Panc1 (cell line): ENCODE measurements around the gene IL13. TPM values are rescaled to one million over a fixed set of nuclear protein-coding genes. Genes with fewer than 3 reads are reported as not detected.

Experiments used
- ATAC-seq: fragments of 200-7000 bp; cut with Tn5 transposase; 2 replicates; pipeline ENCODE4 v1.9.1; 2020; ENCODE audit warnings: mild to moderate bottlenecking, moderate library complexity
- BruUV-seq: library from RNA; stranded (reverse); fragments of 400-500 nt; replicated peaks from 2 replicates; lab custom pipeline; 2021; lab: Mats Ljungman, UMichigan
- CTCF ChIA-PET: fragments of 300-600 bp; sonication (Branson Sonifier 250); formaldehyde crosslinking; loops from one replicate; lab custom pipeline; 2022; ENCODE audit warnings: antibody characterized with exemption; lab: Charles Lee
- POLR2A ChIA-PET: fragments of 300-600 bp; sonication (Branson Sonifier 250); formaldehyde crosslinking; loops from one replicate; lab custom pipeline; 2022; ENCODE audit warnings: antibody characterized with exemption; lab: Charles Lee
- DNase-seq: peaks from one replicate; pipeline ENCODE4 v3.0.0-alpha.2; 2010; ENCODE audit warnings: low read depth, low spot score
- H3K27ac ChIP-seq: 2 replicates; pipeline ENCODE4 v1.5.1; 2011; ENCODE audit warnings: mild to moderate bottlenecking, low read length, inconsistent platforms
- H3K27me3 ChIP-seq: fragments of 200-500 bp; sonication (Bioruptor generic); 2 replicates; pipeline ENCODE4 v1.6.0; 2014; ENCODE audit warnings: low read length, inconsistent platforms; ENCODE audit not compliant: control insufficient read depth, insufficient read depth
- H3K36me3 ChIP-seq: fragments of 200-500 bp; sonication (Bioruptor generic); 2 replicates; pipeline ENCODE4 v1.5.1; 2014; ENCODE audit warnings: inconsistent platforms, mild to moderate bottlenecking, low read length, moderate library complexity; ENCODE audit not compliant: control insufficient read depth, insufficient read depth
- H3K4me1 ChIP-seq: 2 replicates; pipeline ENCODE4 v1.5.1; 2011; ENCODE audit warnings: inconsistent platforms, mild to moderate bottlenecking, low read length, moderate library complexity; ENCODE audit not compliant: control insufficient read depth, insufficient read depth
- H3K4me3 ChIP-seq, 2 experiments: 2 replicates each; pipeline ENCODE4 v1.5.1; 2011 to 2012; ENCODE audit warnings: low read depth in 2 of 2, low read length in 2 of 2, mild to moderate bottlenecking in 2 of 2, inconsistent platforms in 1 of 2, moderate library complexity in 1 of 2
- H3K9me3 ChIP-seq: fragments of 200-500 bp; sonication (Bioruptor generic); 2 replicates; pipeline ENCODE4 v1.5.1; 2014; ENCODE audit warnings: low read depth, mild to moderate bottlenecking, inconsistent platforms, low read length, moderate library complexity; ENCODE audit not compliant: control insufficient read depth, insufficient read depth
- CTCF ChIP-seq: fragments of 450-650 bp; IDR thresholded peaks from 2 replicates; pipeline ENCODE4 v1.5.1; 2017; ENCODE audit warnings: mild to moderate bottlenecking
- POLR2AphosphoS5 ChIP-seq: IDR thresholded peaks from 2 replicates; pipeline ENCODE4 v1.6.1; 2012; ENCODE audit warnings: mild to moderate bottlenecking, low read depth, low read length, moderate library complexity
- REST ChIP-seq, 2 experiments: IDR thresholded peaks; 2 replicates each; pipeline ENCODE4 v1.6.1; 2011 to 2012; ENCODE audit warnings: low read depth in 2 of 2, control low read depth in 1 of 2, low read length in 1 of 2, mild to moderate bottlenecking in 1 of 2, moderate library complexity in 1 of 2; ENCODE audit not compliant: insufficient read depth in 1 of 2
- SIN3A ChIP-seq: IDR thresholded peaks from 2 replicates; pipeline ENCODE4 v1.6.1; 2012; ENCODE audit warnings: low read depth, mild to moderate bottlenecking, low read length, moderate library complexity, borderline replicate concordance; ENCODE audit not compliant: insufficient read depth
- TCF7L2 ChIP-seq: IDR thresholded peaks from 2 replicates; pipeline ENCODE4 v1.6.1; 2011; ENCODE audit warnings: mild to moderate bottlenecking, low read depth, low read length, inconsistent platforms
- in situ Hi-C: cut with HindIII; loops from 2 replicates; pipeline ENCODE4 v1.10.0; 2016; ENCODE audit warnings: low sequenced_read_pairs, low pct_unique_long_range_greater_than_20kb
- intact Hi-C: fragments of 100-400 bp; cut with micrococcal nuclease; formaldehyde crosslinking; loops from one replicate; pipeline ENCODE4 v1.10.0; 2022; ENCODE audit not compliant: unreplicated experiment
- total RNA-seq: library from RNA; stranded (reverse); gene quantifications from one replicate; pipeline ENCODE4 v1.2.1, GENCODE V29; 2021; ENCODE audit not compliant: unreplicated experiment

Gene IL13
- total RNA-seq, 1 experiment from 2014 or later: not detected

GRCh38 chr5:132695956-132696355 lies 38.0 kb downstream of the IL13 start:
- POLR2A ChIA-PET: interaction anchor here (0.7 kb wide), 1 partner anchor 259 kb away, joined by 3 read pairs; no protein-coding TSS in a partner anchor
- no peak for ATAC-seq
- no peak overlapping the region for H3K27ac ChIP-seq

GRCh38 chr5:132704875-132705274 lies 46.9 kb downstream of the IL13 start:
- TF ChIP-seq TCF7L2: no peak
- TF ChIP-seq REST (IDR thresholded peaks at IDR 0.05; ENCODE audit: insufficient read depth in 1 of 2, low read depth in 2 of 2, low read length in 1 of 2): no peak
- no peak for TF ChIP-seq CTCF
- no peak for TF ChIP-seq SIN3A
- TF ChIP-seq POLR2AphosphoS5: no peak
- DNase-seq (no peak), ATAC-seq (no peak)
- H3K4me1 ChIP-seq: no peaks in the 10 kb centered on the region
- POLR2A ChIA-PET: no interaction called here
- BruUV-seq: no TSS peak
- H3K27ac ChIP-seq: no peak overlapping the region
- H3K27me3 ChIP-seq: no peaks in the 10 kb centered on the region
- in situ Hi-C loops (no loop called here), intact Hi-C loops (no loop called here)
- no peak overlapping the region for H3K4me3 ChIP-seq
- H3K36me3 ChIP-seq: peaks cover 16% of the 10 kb centered on the region; the same call in 1 of the 2 replicates
- H3K9me3 ChIP-seq: no peaks in the 10 kb centered on the region
- CTCF ChIA-PET: no interaction called here

More at GRCh38 chr5:132695956-132696355, 38.0 kb downstream of the IL13 start:
- Histone ChIP-seq H3K27me3 (no peaks in the 10 kb centered on the region), H3K9me3 (no peaks in the 10 kb centered on the region), H3K36me3 (peaks cover 7% of the 10 kb centered on the region; the same call in 1 of the 2 replicates), H3K4me1 (no peaks in the 10 kb centered on the region), H3K4me3 (no peak overlapping the region)
- CTCF ChIA-PET: no interaction called here
- TF ChIP-seq SIN3A (no peak), REST (IDR thresholded peaks at IDR 0.05; ENCODE audit: insufficient read depth in 1 of 2, low read depth in 2 of 2, low read length in 1 of 2) (no peak), CTCF (no peak), POLR2AphosphoS5 (no peak)
- no TSS peak for BruUV-seq
- in situ Hi-C loops: no loop called here
- intact Hi-C loops: no loop called here
- no peak for DNase-seq
